Measurements from ENCODE around the gene PLCB2.
A peak's percentile ranks its signal among the peaks of the same experiment; 100 is the strongest.

The PLCB2 gene

GRCh38 chr15:40307421-40308211 is at the start of gene PLCB2:
Gene PLCB2, minus strand, starts transcription at chr15:40307935. Its CDS starts 263 bp downstream, at chr15:40307672.
- DNase-seq: peak in 15 of 56 donors; percentile 12 to 47 (median 24)

DNA sequence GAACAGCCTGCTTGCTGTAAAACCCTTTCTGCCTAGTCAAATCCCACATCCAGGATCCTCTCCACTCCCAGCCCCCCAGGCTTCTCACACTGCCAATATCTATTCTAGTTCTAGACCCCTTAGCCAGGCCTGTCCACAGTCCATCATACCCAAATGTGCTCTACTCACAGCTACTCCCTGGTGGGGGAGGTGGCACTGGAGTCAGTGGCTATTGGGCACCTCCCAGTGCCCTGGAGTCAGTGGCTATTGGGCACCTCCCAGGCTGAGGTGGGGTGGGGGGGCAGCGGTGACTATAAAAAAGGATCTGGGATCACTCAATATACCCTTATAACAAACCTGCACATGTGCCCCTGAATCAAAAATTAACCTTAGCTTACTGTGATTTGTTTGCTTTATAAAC is 49.5 kb upstream of the PLCB2 start:
- DNase-seq: no peak

DNA sequence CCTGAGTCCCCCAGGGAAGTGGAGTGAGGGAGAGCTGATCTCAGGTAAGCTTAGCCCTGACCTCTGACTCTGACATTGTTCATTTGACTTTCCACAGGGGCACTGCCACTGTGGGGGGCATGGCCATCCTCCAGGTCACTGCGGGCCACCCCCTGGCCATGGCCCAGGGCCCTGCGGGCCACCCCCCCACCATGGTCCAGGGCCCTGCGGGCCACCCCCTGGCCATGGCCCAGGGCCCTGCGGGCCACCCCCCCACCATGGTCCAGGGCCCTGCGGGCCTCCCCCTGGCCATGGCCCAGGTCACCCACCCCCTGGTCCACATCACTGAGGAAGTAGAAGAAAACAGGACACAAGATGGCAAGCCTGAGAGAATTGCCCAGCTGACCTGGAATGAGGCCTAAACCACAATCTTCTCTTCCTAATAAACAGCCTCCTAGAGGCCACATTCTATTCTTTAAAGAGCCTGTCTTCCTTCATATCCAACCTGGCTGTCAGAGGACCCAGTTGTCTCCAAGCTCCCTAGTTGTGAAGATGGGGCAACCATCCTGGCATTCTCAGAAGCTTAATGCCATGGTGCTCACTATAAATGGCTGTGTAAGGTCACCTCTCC is 48.3 kb upstream of the PLCB2 start:
- DNase-seq: no peak

DNA sequence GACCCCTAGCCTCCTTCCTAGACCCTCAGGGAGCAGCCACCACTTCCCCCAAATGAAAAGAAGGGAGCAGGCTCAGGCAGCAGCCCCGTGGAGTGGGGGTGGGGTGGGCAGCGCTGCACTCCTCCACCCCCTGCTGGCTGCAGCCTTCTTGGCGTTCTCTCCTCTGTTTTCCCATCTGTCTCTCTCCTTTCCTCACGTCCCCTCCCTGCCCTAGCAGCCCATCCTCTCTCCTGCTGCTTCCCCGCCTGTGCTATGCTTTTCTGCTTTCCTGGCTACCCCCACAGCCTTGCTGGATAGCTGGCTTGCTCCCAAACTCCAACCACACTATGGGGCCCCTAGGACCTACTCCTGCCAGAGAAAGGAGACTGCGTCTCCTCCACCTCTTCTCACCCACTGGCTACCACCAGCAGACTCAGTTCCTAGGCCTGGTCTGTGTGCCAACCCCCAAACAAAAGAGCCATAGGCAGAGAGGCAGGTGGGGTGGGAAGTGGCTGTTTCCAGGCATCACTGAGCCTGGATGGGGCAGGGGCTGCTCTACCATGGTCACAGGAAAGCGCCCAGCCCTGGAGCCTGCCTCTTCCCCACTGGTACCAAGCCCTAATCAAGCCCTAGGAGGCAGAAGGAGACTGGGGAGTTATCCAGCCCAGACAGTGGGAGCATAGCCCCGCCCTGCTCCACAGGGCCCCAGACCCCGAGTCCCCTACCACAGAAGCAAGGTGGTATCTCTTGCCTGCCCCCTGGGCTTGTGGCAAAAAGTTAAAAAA is 46.9 kb upstream of the PLCB2 start:
- DNase-seq: peak in 9 of 56 donors; percentile 8 to 43 (median 14)

DNA sequence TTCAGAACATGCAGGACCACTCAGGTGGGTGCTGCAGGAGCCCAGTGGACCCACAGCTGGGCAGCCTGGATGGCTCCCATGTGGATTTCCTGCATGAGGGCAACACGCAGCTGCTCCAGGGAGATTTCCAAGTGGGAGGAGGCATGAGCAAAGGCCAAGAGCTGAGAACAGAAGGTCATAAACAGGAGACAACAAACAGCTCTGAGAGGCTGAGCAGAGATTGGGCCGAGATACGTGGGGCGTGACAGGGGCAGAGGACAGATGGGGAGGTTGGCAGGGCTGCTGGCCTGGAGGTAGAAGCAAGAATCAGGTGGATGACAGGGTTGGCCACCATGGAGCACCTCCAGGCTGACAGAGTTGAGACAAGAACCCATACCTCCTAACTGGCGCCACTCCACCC is 46.0 kb upstream of the PLCB2 start:
- DNase-seq: no peak

DNA sequence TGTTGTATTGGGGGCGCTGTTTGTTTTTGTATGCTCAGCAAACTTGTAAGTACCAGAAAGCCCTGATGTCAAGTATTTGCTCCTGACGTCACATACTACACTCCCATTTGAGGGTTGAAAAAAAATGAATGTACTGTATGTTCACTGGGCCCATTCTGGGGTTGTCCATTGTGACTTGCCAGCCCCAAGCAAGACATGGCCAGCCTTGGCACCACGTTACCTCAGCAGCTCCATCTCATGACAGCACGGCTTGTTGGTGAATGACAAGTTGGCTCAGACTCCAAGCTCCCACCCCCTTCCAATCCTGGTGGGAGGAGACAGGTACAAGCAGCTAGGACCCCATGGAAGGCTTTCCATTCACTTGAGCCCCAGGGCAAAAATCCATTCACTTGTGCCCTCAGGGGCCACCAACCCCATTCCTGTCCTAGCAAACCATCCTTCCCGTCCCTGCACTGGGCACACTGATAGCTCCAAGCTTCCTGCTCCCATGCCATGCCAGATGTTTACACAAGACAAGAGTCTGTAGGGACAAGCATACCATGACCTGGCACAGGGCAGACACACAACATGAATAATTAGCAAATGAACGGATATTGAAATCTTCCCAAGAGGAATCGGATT is 44.7 kb upstream of the PLCB2 start:
- no peak for DNase-seq

DNA sequence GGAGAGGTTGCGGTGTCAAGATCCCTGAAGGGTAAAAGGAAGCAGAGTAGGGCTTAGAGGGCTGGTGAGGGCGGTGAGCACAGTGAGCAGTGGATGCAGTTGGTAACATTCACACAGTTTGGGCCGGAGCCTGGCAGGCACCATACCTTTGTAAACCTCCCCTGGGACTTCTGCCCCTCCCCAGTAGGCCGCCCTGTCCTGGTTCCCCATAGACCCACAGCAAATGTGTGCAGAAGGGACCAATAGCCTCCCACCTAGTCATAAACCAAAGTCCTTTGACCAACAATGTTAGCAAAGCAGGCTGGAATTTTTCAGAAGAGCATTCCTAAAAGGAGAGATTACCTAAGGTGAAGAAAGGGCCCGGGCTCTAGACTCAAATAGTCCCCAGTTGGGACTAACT is 41.4 kb upstream of the PLCB2 start:
- DNase-seq: no peak

- DNase-seq: no peak
These were observed 40.7 kb upstream of the PLCB2 start for GRCh38 chr15:40348474-40348870.

DNA sequence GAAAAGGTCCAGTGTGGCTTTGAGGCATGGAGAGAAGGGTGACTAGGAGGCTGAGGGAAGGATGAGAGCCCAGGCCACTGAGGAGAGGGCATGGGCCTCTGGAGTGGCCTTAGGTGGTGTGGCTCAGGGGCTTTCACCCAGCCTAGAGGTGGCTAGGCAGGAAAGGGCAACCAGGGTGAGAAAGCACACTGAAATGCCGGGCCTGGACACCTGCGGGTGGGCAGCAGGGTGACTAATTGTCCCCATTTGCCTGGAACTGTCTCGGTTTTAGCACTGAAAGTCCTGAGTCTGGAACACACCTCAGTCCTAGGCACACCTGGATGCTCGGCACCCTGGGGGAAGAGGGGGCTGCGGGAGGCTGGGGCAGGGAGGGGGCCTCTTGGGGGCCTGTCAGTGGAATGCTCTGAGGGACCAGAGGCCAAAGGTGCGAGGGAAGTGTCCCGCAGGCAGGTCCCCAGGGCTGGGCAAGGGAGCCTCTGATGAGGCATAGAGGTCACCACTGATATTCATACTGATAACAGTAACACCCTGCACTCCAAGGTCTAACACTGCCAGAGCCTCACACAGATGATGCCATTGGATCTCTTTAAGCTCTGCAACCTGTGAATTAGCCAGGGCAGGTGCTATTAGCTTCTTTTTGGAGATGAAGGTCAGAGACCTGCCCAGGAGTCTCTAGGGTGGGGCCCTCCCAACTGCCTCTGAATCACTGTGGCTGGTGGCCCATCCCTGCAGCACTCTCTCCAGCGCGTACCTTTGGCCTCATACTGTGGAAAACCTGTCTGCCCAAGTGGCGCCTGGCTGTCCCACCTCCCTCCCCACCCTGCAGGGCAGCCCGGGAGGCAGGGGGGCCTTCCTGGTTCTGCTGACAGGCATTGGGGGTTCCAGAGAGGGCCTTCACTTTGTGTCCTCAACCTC is 40.1 kb upstream of the PLCB2 start:
- no peak for DNase-seq

DNA sequence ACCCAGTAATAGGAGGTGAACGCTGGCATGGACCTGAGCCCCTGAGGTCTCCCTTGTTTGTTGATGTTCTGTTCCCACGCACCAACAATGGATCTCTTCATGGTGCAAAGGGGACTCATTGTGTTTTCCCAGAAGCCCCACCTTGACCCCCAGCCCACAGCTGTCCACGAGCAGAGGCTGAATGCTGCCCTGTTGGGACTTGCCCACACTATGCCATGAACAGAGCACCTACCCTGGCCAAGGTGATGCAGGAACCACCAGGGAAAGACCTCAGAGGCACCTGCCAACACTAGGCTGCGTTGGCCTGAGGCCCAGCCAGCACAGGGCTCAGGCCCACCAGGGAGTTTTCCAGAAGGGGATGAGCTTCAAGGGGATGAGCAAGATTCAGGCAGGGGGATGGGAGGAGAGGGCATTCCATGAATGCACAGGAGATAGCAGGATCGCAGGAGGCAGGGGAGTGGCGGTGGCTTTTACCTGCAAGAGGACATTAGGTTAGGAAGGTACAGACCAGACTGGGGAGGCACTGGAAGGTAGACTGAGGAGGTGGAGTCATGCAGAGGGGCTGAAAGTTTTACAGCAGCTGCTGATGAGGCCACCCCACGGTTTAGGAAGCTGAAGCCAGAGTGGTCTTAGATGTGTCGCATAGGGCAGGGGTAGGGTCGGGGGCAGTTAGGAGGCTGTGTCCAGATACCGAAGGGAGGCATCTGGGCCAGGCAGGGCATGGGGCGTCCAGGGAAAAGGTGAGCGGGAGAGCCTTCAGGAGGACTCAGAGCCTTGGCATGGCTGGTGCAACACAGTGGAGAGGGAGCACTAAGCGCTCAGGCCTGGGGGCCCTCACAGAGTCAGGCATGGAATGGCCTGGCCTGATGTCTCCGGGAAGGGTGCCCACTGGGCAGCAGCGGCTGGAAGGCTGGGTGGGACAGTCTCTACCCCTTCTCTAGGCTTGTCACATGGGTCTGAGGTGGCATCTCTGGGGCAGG is 39.1 kb upstream of the PLCB2 start:
- DNase-seq: no peak

GRCh38 chr15:40345867-40346578 is 38.3 kb upstream of the PLCB2 start:
- no peak for DNase-seq

GRCh38 chr15:40345225-40345866 is 37.6 kb upstream of the PLCB2 start:
- no peak for DNase-seq

DNA sequence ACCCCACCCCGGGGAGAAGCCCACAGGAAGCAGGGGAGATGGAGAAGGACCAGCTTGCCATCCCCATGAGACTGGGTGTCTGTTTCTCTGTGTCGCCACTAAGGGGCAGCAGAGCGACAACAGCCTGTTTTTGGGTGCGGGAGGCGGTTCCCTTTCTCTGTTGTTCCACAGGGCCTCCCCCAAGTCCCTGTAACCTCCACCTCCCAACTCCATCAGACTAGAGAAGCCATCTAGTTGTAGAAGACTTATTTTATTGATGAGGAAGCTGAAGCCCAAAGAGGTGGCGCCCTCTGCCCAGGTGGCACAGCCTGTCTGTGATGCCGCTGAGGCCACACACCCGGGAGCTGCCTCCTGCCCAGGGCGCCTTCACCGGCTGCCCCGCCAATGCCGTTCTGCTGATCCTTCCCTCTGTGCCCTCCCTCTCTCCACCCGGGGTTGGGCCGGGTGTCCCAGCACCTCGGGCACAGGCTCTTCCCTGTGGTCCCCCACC is 36.9 kb upstream of the PLCB2 start:
- DNase-seq: peak in 46 of 56 donors; percentile 6 to 77 (median 41)

- no peak for DNase-seq
These were observed 36.5 kb upstream of the PLCB2 start for GRCh38 chr15:40344217-40344616.

GRCh38 chr15:40343512-40343911 is 35.8 kb upstream of the PLCB2 start:
- no peak for DNase-seq

- no peak for DNase-seq
These were observed 34.9 kb upstream of the PLCB2 start for GRCh38 chr15:40342416-40343320.
